ENCODE results near the gene PTPN4.

DNA sequence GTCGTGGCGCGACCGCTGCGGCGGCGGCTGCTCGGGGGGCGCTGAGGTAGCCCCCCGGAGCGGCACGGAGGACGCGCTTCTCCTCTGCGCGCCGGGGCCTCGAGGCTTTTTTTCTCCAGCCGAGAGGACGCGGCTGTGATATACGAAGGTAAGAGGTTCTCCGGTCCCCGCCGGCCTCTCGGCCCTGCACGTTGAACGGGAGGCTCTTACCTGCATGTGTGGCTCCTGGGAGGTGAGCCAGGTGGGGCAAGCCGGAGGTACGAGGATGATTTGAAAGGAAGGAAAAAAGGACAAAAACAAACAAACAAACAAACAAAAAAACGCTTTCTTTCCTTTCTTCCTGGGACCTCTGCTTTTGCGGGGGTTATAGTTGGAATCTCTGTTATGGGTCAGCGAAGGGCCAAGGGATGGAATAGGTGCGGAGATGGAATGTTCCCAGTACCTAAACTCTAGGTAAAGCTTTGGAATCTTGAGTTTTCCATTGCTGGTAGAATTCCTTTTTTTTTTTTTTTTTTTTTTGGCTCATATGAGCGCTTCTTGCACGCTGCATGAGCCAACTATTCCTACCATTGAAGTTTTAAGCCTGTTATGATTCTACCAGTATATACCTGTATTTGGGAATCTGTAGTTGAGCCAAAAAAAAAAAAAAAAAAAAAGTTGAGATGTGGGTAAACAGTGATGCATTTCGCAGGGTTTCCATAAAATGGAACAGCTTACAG, 674 bp downstream of the PTPN4 start:
- TF ChIP-seq, protein P1, sequence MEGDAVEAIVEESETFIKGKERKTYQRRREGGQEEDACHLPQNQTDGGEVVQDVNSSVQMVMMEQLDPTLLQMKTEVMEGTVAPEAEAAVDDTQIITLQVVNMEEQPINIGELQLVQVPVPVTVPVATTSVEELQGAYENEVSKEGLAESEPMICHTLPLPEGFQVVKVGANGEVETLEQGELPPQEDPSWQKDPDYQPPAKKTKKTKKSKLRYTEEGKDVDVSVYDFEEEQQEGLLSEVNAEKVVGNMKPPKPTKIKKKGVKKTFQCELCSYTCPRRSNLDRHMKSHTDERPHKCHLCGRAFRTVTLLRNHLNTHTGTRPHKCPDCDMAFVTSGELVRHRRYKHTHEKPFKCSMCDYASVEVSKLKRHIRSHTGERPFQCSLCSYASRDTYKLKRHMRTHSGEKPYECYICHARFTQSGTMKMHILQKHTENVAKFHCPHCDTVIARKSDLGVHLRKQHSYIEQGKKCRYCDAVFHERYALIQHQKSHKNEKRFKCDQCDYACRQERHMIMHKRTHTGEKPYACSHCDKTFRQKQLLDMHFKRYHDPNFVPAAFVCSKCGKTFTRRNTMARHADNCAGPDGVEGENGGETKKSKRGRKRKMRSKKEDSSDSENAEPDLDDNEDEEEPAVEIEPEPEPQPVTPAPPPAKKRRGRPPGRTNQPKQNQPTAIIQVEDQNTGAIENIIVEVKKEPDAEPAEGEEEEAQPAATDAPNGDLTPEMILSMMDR (conservative IDR thresholded peaks at IDR 0.05; ENCODE audit: low read length), result no peak
- no peak for TF ChIP-seq EZH2phosphoT487 (IDR thresholded peaks at IDR 0.05; ENCODE audit: borderline replicate concordance, low read depth, low read length)

All from OCI-LY7 (cell line).